ENCODE measurements around the gene SLC7A5.
"Not testable (repeated sequence)": the region's sequence is repeated elsewhere in the genome, so short reads cannot be mapped to it uniquely, and the experiment has no call there.

The SLC7A5 gene

DNA sequence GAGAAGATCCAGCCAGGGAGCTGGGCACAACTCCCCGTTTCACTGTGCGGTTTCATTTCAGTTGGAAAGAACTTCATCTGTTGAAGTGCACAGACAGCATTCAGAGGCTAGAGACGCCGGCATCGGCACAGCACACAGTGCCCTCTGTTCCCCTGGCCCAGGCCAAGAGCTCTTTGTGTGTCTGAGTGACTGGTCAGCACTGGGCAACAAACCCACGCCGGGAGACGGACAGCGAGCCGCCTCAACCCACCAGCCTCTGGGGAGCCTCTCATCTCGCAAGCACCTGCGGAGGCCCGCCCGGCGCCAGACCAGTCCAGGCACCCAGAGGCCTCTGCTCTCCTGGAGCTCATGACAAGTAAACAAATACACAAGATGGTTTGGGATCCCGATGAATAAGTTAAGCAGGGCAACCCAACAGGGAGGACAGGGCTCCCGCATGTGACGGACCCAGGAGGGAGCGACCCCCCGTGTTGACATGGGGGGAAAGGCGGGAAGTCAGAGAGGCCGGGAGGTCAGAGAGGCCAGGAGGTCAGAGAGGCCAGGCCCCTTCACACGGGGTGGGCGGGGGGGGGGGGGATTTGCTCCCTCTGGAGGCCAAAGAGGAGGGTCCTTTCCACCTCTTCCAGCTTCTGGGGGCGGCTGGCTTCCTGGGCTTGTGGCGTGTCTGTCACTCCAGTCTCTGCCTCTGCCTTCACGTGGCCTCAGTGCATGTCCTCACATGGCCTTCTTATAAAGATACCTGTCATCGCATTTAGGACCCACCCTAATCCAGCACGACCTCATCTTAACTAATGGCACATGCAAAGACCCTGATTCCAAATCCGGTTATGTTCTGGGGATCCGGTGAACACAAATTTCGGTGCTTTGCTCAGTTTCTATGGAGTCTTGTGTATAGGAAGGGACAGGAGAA lies 77.8 kb downstream of the SLC7A5 start:
- DNase-seq = no peak

- no peak for DNase-seq
Measured at GRCh38 chr16:87790292-87791100, 78.8 kb downstream of the SLC7A5 start.

GRCh38 chr16:87789437-87790291 lies 79.6 kb downstream of the SLC7A5 start:
- DNase-seq = peak in 1 of 2 donors; percentile 21

DNA sequence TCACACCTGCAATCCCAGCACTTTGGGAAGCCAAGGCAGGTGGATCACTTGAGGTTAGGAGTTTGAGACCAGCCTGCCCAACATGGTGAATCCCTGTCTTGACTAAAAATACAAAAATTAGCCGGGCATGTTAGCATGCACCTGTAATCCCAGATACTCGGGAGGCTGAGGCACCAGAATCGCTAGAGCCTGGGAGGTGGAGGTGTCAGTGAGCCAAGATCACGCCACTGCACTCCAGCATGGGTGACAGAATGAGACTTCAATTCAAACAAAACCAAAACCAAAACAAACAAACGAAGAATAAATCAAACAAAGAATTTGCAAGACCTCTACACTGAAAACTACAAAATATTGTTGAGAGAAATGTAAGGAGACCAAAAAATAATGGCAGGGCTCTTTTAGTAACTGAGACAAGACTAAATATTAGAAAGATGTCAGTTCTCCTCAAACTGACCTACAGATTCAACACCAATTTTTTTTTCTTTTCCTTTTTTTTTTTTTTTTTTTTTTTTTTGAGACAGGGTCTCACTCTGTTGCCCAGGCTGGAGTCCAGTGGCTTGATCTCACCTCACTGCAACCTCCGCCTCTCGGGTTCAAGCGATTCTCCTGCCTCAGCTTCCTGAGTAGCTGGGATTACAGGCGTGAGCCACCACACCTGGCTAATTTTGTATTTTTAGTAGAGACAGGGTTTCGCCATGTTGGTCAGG lies 80.4 kb downstream of the SLC7A5 start:
- not testable (repeated sequence) for DNase-seq

DNA sequence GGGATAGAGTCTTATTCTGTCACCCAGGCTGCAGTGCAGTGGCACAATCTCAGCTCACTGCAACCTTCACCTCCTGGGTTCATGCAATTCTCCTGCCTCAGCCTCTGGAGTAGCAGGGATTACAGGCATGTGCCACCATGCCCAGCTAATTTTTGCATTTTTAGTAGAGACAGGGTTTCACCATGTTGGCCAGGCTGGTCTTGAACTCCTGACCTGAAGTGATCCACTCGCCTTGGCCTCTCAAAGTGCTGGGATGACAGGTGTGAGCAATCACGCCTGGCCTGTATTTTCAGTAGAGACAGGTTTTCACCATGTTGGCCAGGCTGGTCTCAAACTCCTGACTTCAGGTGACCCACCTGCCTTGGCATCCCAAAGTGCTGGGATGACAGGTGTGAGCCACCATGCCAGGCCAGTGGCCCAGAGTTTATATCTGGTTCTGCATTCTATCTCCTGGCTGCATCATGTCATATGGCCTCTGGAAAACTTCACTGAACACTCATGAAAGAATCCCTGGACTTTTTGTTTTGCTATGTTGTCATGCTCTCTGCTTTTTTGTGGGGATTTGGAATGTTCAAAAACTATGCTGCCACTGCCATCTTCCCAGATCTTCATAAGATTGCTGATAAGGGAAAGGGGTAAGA lies 81.7 kb downstream of the SLC7A5 start:
- not testable (repeated sequence) for DNase-seq

DNA sequence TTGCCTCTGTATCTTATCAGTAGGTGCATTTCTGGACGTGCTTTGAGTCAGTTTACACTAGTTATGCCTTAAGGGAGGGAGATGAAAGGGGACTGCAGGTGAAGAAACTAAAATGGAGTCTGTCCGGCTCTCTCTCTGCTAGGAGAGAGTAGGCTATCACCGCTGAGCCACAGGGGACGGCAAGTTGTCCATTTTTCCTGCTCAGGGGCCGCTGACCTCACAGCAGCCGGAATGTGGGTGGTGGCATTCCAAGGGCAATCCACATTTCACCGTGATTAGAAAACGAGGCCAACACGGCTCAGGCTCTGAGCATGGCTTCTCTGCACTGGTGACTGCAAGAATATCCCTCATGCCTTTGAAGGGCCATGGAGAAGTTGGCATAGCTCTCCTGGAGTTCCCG lies 84.5 kb downstream of the SLC7A5 start:
- no peak for DNase-seq

- DNase-seq = no peak
Measured at GRCh38 chr16:87782033-87782432, 87.3 kb downstream of the SLC7A5 start.

GRCh38 chr16:87780385-87780989 lies 88.8 kb downstream of the SLC7A5 start:
- peak; percentile 94 to 95 for DNase-seq

Data from inflammatory macrophage (primary cell).